Measurements from ENCODE around the gene BOLL. TPM values are rescaled to one million over a fixed set of nuclear protein-coding genes. Genes with fewer than 3 reads are reported as not detected.

BOLL gene
- total RNA-seq, 1 donor from 2014 or later: 0.22 TPM

GRCh38 chr2:197809064-197809463, 23.9 kb upstream of the BOLL start:
- peaks cover 8% of the 10 kb centered on the region for H3K9me3 Mint-ChIP-seq (ENCODE audit: low read depth)
- TF ChIP-seq CTCF (IDR thresholded peaks at IDR 0.05; ENCODE audit: unreplicated experiment): no peak
- H3K4me1 Mint-ChIP-seq (ENCODE audit: low read depth): peaks cover 33% of the 10 kb centered on the region
- H3K36me3 Mint-ChIP-seq (ENCODE audit: insufficient read depth): peaks cover 13% of the 10 kb centered on the region
- H3K27ac Mint-ChIP-seq: no peak overlapping the region
- peak overlapping the region; percentile 47 for H3K4me3 Mint-ChIP-seq (ENCODE audit: low read depth)
- DNase-seq (ENCODE audit: low spot score, unreplicated experiment): no peak
- no peaks in the 10 kb centered on the region for H3K27me3 Mint-ChIP-seq

GRCh38 chr2:197805715-197806633, 20.9 kb upstream of the BOLL start:
- TF ChIP-seq CTCF (IDR thresholded peaks at IDR 0.05; ENCODE audit: unreplicated experiment): no peak
- Mint-ChIP-seq H3K36me3 (ENCODE audit: insufficient read depth) (peaks cover 4% of the 10 kb centered on the region), H3K27me3 (no peaks in the 10 kb centered on the region), H3K4me3 (ENCODE audit: low read depth) (peak overlapping the region; percentile 86), H3K9me3 (ENCODE audit: low read depth) (no peaks in the 10 kb centered on the region), H3K27ac (peak overlapping the region; percentile 50), H3K4me1 (ENCODE audit: low read depth) (peaks cover 41% of the 10 kb centered on the region)
- no peak for DNase-seq (ENCODE audit: low spot score, unreplicated experiment)

- peak overlapping the region; percentile 90 for H3K4me3 Mint-ChIP-seq (ENCODE audit: low read depth)
- DNase-seq (ENCODE audit: low spot score, unreplicated experiment): peak; percentile 29
- no peaks in the 10 kb centered on the region for H3K27me3 Mint-ChIP-seq
- H3K4me1 Mint-ChIP-seq (ENCODE audit: low read depth): peaks cover 34% of the 10 kb centered on the region
- H3K36me3 Mint-ChIP-seq (ENCODE audit: insufficient read depth): peaks cover 3% of the 10 kb centered on the region
- no peaks in the 10 kb centered on the region for H3K9me3 Mint-ChIP-seq (ENCODE audit: low read depth)
- TF ChIP-seq CTCF (IDR thresholded peaks at IDR 0.05; ENCODE audit: unreplicated experiment): peak; percentile 41
- H3K27ac Mint-ChIP-seq: peak overlapping the region; percentile 79
Measured at GRCh38 chr2:197804758-197805714, 19.9 kb upstream of the BOLL start.

- TF ChIP-seq CTCF (IDR thresholded peaks at IDR 0.05; ENCODE audit: unreplicated experiment): no peak
- H3K4me1 Mint-ChIP-seq (ENCODE audit: low read depth): peaks cover 31% of the 10 kb centered on the region
- peak; percentile 91 for DNase-seq (ENCODE audit: low spot score, unreplicated experiment)
- peak within 1 kb of the TSS; percentile 91 for H3K27ac Mint-ChIP-seq
- H3K36me3 Mint-ChIP-seq (ENCODE audit: insufficient read depth): peaks cover 3% of the 10 kb centered on the region
- no peaks in the 10 kb centered on the region for H3K9me3 Mint-ChIP-seq (ENCODE audit: low read depth)
- no peaks in the 10 kb centered on the region for H3K27me3 Mint-ChIP-seq
- peak within 1 kb of the TSS; percentile 90 for H3K4me3 Mint-ChIP-seq (ENCODE audit: low read depth)
Measured at GRCh38 chr2:197804049-197804757, 19.1 kb upstream of the BOLL start, which contains the start of gene PLCL1. Gene PLCL1, plus strand, starts transcription at chr2:197804593.
